HCEC 1CT (cell line): ENCODE data around the gene TPCN2.
"Not testable (repeated sequence)": the region's sequence is repeated elsewhere in the genome, so short reads cannot be mapped to it uniquely, and the experiment has no call there.

Experiments used
- DNase-seq: peaks from one replicate; pipeline ENCODE4 v3.0.0-alpha.2; 2017

Gene TPCN2

DNA sequence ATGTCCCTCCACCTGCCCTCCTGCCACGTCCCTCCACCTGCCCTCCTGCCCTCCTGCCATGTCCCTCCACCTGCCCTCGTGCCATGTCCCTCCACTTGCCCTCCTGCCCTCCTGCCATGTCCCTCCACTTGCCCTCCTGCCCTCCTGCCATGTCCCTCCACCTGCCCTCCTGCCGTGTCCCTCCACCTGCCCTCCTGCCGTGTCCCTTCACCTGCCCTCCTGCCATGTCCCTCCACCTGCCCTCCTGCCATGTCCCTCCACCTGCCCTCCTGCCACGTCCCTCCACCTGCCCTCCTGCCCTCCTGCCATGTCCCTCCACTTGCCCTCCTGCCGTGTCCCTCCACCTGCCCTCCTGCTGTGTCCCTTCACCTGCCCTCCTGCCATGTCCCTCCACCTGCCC lies 28.2 kb downstream of the TPCN2 start:
- DNase-seq: not testable (repeated sequence)

DNA sequence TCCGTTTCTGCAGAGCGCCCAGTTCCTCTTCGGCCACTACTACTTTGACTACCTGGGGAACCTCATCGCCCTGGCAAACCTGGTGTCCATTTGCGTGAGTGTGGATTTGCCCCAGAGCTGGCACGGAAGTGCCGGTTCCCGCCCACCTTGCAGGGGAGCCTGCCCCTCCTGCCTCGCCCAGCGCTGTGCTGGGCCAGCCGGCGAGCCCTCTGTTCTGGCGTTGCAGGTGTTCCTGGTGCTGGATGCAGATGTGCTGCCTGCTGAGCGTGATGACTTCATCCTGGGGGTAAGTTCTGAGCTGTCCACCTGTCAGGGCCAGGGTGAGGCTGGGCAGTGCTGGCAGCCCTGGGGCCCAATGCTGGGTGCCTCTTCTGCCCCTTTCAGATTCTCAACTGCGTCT lies 29.8 kb downstream of the TPCN2 start:
- DNase-seq: no peak

DNA sequence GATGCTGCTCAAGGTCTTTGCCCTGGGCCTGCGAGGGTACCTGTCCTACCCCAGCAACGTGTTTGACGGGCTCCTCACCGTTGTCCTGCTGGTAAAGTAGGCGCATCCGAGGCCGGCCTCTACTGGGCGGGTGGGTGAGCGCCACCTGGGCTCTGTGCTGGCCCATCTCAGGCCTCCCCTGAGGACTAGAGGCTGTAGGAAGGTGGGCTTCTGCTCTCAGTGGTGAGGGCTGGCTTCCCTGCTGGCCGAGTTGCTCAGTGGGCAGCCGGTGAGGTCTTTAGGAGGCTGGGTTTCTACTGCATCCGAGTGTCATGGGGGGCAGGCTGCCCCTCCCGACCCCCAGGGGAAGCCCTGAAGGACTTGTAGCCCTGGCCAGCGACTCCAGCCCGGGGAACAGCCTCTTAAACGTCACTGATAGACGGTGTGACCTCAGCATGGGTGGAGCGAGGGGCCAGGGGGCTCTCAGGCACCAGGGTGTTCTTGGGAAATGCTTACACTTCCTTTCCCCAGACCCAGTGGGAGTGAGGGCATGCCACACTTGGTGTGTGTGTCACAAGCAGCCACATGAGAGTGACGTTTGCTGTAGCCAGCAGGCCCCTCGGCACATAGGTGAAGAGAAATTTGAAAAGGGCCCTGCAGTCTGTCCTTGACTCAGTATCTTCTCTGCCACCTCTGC lies 30.3 kb downstream of the TPCN2 start:
- no peak for DNase-seq

DNA sequence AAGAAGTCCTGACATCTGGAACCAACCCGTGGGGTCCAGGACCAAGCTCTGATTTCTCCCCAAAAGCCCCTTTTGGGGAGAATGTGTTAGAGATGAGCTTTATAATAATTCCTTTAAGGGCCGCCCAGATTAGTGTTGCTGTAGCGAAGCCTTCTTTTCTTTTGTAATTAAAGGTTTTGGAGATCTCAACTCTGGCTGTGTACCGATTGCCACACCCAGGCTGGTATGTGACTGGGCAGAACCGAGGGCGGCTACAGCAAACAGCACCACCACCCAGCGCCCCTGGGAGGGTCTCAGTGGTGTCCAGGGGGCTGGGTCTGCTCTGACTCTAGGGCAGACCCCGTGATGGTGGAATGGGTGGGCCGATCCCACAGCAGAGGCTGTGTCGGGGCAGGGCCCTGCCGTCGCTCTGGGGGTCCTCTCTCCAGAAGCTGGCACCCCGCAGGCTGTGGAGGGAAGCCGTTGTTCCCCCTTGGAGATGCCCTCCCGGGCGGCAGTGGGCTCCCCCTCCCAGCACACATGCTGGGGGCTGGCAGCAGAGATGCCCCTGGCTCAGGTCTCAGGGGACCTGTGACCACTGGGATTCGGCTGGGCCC lies 31.0 kb downstream of the TPCN2 start:
- no peak for DNase-seq

DNA sequence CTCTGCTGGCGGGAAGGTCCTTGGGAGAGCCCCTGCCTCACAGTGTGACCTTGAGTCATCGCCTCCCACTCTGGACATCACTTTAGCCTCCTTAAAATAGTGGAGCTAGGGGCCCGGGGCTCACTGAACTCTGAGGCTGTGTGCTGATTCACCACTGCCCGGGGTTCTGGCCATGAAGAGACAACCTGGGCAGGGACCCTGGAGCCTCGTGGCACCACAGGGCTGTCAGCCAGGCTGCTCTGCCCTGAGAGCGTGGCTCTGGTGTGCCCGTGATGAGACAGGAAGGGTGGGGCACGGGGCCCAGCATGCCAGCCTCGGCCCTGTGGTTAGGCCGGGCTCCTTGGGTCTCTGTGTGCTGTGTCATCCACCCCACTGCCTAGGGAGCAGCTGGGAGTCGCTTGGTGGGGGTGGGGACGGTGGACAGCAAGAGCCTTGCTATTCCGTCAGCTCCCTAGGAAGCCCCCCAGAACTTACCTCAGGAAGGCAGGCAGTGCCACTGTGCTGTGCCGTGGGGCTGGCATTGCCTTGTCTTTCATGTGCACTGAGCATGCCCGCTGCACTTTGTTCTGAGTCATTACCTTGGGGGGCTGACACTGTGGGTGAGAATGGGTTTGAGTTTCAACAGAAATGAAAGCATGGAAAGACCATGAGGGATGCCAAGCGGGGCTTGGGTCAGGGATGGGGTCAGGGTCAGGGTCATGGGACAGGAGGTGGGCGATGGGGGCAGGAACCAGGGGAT lies 31.7 kb downstream of the TPCN2 start:
- peak; percentile 23 for DNase-seq

DNA sequence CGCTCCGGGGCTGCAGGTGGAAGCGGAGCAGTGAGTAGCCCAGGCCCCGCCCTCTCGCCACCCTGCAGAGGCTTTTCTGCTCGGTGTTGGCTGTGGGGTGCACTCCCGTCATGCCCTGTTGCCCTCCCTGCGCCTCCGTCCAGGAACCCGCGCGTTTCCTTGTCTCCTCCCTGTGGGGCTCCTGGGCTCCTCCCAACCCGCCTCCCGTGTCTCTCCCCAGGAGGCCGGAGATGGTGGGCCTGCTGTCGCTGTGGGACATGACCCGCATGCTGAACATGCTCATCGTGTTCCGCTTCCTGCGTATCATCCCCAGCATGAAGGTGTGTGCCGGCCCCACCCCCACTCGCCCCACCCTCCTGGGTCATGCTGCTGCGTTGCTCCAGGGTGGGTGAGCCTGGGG lies 32.4 kb downstream of the TPCN2 start:
- no peak for DNase-seq

DNA sequence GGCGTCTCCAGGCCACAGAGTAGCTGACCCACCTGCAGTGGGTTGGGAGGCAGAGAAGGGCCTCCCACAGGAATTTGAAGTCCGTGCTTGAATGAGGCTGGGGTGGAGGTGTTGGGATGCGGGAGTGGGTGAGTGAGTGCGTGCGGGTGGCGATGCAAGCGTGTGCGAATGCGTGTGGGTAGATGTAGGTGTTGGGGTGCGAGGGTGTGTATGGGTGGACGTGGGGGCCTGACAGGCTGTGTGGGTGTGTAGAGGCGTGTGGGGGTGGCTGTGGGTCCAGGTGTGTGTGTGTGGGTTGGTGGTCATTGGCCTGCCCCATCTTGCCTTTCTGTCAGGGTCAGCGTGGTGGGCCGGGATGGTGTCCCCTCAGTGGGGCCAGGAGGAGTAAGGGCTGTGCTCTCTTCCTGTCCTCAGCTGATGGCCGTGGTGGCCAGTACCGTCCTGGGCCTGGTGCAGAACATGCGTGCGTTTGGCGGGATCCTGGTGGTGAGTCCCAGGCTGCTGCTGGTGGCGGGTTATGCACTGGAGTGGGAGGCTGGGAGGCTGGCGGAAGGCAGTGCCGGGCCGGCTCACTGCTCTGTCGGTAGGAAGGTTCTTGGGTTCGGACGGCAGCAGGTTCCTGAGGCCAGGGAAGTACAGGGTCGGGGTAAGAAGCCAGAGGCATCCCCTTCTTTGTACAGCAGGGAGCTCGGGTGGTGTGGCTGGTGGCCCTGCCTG lies 35.0 kb downstream of the TPCN2 start:
- DNase-seq: no peak

DNA sequence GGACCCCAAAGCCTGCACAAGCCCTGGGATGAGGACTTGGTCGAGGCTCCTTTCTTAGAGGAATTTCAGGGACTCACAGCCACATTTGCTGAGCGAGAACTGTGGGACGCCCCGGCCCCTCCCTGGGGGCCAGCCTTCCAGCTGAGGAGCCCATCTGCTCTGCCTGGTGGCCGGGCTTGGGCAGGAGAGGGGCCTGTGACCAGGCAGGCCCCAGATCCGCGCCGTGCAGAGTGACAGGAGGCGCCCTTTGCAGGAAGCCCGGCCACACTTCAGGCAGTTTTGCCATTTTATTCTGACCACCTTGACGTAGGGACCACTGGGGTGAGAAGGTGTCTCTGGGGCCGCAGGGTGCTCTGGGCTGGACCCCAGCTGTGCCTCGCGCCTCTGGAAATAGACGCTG lies 35.6 kb downstream of the TPCN2 start:
- DNase-seq: no peak

DNA sequence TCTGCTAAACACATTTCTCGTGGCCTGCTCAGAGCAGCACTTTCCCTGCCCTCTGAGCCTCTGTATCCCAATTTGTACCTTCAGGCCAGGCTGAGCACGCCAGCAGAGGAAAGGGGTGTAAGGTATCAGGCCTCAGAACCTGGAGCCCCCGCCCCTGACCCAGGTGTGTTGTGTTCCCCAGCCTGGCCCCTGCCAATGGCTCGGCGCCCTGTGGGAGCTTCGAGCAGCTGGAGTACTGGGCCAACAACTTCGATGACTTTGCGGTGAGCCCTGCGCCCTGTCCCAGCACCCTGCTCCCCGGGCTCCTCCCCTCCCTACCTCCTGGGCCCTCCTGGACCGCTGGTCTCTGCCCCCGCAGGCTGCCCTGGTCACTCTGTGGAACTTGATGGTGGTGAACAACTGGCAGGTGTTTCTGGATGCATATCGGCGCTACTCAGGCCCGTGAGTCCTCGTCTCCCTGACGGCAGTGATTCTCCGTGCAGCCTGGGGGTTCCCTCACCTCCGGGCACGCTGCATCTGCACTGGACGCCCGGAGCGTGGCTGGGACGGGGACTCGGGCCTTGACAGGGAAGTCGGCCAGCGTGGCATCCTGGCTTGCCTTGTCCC lies 36.9 kb downstream of the TPCN2 start:
- no peak for DNase-seq

DNA sequence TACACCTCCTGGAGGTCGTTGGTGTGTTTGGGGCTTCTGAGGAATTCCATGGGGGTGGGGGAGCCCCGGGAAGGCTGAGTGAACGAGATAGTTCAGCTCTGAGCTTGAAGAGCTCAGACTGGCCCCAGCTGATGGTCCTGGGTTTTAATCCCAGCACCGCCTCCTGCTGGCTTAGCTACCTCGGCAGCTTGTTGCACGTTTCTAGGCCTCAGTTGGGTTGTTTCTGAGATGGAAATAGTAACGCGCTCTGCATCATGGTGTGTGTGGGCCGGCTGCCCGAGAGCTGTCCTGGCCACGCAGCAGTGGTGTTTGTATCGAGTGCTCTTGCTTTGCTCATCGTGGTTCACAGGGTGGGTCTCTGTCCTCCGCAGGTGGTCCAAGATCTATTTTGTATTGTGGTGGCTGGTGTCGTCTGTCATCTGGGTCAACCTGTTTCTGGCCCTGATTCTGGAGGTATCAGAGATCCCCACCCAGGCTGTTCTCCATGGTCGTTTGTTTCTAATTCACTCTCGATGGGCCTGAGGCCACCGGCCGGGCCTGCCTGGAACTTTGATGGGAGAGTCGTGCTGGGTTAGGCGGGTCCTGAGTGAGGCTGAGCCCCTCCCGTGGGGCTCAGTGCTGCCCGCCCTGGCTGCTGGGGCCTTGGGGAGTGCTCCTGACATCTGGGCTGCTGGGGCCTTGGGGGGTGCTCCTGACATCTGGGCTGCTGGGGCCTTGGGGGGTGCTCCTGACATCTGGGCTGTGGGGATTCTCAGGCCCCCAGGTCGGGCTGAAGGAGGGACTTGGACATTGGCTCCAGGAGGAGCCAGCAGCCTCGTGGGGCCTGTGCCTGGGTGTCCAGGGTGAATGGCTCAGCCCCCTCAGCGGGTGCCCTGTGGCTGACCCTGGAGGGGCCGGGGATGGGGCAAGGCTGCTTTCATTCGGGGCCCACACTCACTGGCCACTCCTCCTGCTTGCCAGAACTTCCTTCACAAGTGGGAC lies 37.7 kb downstream of the TPCN2 start:
- no peak for DNase-seq

DNA sequence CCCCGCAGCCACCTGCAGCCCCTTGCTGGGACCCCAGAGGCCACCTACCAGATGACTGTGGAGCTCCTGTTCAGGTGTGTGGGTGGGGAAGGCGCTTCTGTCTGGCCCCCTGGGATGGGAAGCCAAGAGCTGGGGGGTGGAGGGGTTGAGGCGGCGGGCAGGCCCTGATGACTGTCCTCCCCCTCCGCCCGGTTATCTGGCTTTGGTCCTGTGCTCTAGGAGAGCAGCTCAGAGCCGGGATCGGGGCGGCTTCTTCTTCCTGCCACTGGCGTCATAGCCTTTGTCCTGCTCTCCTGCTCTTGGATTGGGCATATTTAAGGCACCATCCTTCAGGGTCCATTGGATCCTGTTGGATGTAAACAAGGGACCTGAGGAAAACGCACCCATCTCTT lies 38.4 kb downstream of the TPCN2 start:
- no peak for DNase-seq

DNA sequence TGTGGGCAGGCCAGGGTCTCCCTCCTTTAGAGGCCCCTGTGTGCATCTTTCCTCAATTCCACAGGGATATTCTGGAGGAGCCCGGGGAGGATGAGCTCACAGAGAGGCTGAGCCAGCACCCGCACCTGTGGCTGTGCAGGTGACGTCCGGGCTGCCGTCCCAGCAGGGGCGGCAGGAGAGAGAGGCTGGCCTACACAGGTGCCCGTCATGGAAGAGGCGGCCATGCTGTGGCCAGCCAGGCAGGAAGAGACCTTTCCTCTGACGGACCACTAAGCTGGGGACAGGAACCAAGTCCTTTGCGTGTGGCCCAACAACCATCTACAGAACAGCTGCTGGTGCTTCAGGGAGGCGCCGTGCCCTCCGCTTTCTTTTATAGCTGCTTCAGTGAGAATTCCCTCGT lies 39.1 kb downstream of the TPCN2 start:
- DNase-seq: no peak

DNA sequence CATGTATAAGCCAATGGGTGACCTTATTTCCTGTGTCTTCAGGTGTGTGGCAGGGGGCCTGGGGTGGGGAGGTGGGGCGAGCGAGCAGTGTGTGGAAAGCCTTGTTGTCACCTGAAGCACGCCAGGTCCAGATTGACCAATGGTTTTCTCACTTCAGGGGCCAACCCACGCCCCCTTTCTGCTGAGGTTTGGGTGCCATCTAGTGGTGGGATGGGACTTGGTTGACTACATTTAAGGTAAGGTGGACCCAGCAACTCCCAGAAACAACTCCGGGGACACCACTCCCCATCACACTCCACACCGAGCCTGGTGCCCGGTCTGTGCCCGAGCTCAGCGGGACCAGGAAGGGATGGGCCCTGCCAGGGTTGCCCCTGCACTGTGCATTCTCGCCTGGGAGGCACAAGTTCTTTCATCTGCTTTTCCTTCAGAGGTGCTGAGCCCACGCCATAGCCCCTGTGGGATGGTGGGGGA lies 40.0 kb downstream of the TPCN2 start:
- peak; percentile 54 for DNase-seq

DNA sequence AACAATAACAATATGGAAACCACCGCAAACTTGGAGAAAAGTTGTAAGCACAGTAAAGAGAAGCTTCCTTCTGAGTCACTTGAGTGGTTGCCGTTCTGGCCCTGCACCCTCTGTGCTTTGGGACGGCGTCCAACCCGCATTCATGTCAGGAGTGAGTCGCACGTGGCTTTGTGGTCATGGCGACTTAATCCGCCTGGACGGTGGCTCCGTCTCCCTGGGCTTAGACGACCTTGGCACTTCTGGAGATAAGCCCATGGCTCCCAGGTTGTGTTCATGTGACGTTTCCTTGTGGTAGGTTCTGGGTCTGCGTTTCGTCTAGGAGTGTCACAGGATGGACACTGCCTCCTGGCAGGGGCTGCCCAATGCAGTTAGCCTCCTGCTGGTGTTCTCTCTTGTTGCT lies 40.5 kb downstream of the TPCN2 start:
- DNase-seq: peak; percentile 50

DNA sequence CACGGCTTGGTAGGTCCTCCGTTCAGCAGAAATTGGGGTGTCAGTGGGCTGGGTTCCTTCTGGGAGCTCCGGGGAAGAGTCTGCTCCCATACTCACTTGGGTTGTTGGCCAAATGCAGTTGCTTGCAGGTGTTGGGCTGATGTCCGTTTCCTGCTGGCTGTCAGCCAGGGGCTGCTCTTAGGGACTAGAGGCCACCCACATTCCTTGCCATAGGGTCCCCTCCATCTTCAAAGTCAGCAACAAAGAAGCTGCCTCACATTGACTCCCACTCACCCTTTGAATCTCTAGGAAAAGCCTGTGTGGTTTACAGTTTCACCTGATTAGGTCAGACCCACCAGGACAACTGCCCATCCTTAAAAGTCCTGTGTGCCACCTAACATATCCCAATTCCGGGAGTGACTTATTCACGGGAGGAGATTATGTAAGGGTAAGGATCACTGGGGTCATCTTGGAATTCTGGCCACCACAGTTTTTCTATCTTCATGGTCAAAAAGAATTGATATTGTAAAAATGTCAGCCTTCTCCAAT lies 43.0 kb downstream of the TPCN2 start:
- no peak for DNase-seq

DNA sequence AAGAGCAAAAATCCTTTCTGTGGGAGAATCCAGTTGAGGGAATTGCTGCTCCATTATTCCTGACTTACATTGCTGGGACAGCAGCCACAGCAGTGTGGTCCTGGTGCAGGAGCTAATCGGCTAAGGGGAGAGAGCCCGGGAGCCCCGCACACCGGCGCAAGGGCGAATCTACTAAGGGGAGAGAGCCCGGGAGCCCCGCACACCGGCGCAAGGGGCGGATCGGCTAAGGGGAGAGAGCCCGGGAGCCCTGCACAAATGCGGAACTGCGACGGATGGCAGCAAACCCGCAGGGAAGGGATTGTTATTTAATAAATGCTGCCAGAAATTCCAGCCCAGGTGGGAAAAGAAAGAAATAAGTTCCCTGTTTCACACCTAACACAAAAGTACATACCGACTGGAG lies 43.5 kb downstream of the TPCN2 start:
- no peak for DNase-seq

DNA sequence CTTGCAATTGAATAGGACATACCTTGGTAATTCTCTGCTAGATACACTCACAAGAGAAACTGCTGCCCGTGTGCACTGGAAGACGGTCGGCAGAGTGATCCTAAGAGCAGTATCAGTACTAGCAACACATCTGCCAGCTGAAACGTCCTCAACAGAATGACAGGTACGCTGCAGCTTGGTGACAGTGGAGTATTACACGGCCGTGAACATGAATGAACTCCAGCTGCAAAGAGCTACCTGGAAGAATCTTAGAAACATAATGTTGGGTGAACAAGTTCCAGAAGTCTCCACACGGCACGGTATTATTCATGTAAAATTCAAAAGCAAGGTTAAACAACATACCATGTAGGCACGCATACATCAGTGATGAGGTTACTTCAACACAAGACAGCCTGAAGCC lies 44.4 kb downstream of the TPCN2 start:
- DNase-seq: no peak

DNA sequence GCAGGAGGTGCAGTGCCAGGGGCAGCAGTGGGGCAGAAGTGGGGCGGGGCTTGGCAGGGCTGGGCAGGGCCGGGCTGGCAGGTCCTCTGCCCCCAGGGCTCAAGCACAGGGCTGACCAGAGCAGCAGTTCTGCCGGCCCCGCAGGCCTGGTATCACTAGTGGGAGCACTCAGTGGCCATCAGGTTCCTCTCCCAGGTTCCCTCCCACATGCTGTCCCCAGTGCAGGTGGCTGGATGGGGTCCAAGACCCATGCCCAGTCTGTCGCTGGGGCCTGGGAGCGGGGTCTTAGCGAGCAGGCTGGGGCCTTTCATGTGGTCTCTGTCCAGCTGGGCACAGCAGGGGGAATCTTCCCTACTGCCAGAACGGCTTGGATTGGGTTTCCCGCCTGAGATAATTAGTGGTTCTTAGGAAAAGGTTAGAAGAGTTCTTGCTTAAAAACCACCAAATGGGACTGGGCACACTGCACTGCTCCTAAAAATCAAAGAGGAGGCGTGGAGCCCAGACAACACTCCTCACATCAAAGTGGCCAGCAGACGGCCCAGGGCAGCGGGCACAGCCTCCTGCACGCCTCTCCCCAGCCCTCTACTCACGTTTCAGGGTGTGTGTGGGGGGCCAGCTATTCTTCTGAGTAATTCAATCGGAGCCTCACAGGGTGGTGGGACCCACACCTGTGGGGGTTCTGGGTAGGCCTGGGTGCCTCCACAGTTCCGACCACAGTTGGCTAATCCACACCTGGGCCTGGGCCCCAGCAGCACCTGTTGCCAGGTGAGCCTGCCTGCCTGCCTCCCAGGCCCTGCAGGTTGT lies 45.6 kb downstream of the TPCN2 start:
- no peak for DNase-seq

DNA sequence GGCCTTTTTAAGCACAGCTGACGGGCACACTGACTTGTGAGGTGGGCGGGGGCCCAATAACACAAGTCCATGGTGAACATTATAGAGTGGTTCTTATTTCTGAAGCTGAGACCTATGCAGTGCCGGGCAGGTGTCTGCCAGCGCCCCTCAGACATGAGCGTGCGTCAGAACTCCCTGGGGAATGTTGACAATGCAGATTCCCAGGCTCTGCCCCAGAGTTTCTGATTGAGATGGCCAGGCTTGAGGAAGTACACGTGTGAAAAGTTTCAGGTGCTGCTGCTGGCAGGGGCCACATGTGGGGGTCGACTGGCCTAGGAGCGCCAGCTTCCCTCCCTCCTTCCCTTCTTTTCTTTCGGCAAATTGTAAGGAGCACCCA lies 46.2 kb downstream of the TPCN2 start:
- DNase-seq: no peak

DNA sequence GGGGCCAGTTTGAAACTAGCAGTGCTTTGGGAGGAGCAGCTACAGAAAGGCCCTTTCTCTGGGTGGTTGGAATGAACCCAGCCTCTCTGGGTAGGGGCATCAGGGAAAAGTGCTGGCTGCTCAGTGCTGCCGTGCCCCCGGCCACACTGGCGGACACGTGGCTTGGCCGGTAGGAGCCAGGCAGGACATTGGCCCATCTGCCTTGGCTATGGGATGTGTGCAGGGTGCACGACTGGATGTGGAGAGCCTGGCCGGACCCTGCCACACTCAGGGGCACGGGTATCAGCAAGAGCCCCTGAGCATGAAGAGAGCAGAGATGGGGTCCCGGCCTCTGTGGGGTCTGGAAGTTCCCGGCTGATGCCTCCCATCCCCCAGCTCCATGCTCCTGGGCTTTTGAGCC lies 46.6 kb downstream of the TPCN2 start:
- DNase-seq: no peak

DNA sequence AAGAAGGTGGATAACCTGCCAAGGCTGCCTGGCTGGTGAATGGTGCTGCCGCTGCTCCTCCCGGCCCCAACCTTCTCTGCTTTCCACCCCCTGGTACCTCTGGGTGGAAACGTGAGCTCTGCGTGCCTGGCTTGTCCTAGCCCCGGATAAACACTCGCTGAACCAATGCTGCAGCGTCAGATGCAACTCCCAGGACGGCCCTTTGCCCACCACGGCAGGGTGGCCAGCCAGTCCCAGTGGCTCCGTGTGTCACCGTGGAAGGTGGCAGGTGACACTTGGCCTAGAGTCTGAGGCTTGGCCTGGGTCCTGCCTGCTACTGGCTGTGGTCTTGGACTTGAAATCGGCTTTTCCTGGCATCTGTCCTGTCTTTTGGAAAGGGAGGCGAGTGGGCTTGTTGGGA lies 47.7 kb downstream of the TPCN2 start:
- no peak for DNase-seq
